A549 (cell line): ENCODE data around the gene PLIN1.

Experiments
- FOSB ChIP-seq: fragments of 250-450 bp; sonication (Bioruptor Pico); IDR thresholded peaks from 2 replicates; pipeline ENCODE4 v1.5.0; 2020; ENCODE audit warnings: mild to moderate bottlenecking, moderate library complexity
- MYC ChIP-seq: IDR thresholded peaks from 2 replicates; pipeline ENCODE4 v1.6.1; 2012; ENCODE audit warnings: mild to moderate bottlenecking, inconsistent platforms, low read length, improper control_type of control experiment, borderline replicate concordance

DNA sequence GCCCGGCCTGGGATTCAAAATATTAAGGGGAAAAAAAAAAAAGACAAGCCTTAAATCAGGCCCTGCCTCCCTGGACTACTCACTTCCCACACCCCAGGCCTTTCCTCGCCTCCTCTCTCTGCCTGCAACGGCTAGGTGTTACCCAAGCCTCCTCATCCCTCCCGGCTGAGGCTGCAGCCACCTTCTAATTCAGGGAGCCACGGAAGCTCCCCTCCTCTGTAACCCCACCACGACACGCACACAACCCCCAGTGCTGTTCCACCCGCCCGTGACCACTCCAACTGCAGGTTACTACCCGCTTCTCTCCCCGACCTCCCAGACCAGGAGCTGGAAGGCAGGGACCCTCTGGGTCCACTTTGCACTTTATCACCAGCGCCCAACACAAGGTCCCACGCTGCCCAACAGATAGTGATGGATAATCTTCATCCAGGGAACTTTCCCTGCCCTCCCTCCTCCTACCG is 24.8 kb downstream of the PLIN1 start:
- no peak for TF ChIP-seq FOSB (CRISPR knock-in tag)
- no peak for TF ChIP-seq MYC
